ENCODE results near the gene YAF2.

YAF2 gene, protein sequence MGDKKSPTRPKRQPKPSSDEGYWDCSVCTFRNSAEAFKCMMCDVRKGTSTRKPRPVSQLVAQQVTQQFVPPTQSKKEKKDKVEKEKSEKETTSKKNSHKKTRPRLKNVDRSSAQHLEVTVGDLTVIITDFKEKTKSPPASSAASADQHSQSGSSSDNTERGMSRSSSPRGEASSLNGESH

GRCh38 chr12:42238240-42239140, at the start of gene YAF2:
Gene YAF2, minus strand, starts transcription at chr12:42238248. Its CDS starts 68 bp downstream, at chr12:42238180.
- peak within 1 kb of the TSS; percentile 78 for H3K4me3 ChIP-seq (ENCODE audit: low read length)
- TF ChIP-seq CTCF (conservative IDR thresholded peaks at IDR 0.05; ENCODE audit: low read depth, low read length) = no peak
- peak; percentile 52 for DNase-seq (ENCODE audit: low read depth)

GRCh38 chr12:42286741-42287140, 48.7 kb upstream of the YAF2 start:
- H3K4me3 ChIP-seq (ENCODE audit: low read length) = no peak overlapping the region
- no peak for DNase-seq (ENCODE audit: low read depth)
- TF ChIP-seq CTCF (conservative IDR thresholded peaks at IDR 0.05; ENCODE audit: low read depth, low read length) = no peak

DNA sequence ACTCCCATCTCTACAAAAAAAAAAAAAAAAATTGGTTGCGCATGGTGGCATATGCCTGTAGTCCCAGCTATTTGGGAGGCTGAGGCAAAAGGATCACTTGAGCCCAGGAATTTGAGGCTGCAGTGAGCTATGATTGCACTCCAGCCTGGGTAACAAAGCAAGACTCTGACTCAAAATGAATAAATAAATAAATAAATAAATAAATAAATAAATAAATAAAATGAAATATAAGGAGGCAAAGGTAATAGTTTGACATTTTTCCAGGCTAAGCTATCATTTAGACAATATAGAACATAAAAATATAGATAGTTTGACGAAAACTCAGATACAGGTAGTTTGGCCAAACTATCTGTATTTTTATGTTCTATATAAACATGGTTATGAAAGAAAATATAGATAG, 47.4 kb upstream of the YAF2 start:
- no peak overlapping the region for H3K4me3 ChIP-seq (ENCODE audit: low read length)
- DNase-seq (ENCODE audit: low read depth) = no peak
- no peak for TF ChIP-seq CTCF (conservative IDR thresholded peaks at IDR 0.05; ENCODE audit: low read depth, low read length)

DNA sequence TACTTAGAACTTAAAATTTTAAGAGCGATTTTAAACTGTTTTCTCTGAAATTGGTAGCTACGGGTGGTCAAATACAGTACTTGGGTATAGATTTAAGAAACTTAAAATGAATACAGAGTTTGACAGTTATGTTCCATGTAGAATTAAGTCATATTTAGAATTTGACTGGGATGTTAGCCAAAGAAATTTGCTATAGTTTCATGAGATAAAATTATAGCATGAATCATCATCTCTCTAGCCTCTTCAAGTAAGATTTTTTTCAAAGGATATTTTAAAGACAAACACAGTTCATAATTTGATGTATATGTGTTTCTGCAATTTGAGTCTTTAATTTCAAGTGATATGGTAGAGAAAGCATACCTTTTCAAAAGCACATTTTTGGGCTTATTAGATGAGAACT, 46.8 kb upstream of the YAF2 start:
- peak; percentile 5 for DNase-seq (ENCODE audit: low read depth)
- H3K4me3 ChIP-seq (ENCODE audit: low read length) = no peak overlapping the region
- no peak for TF ChIP-seq CTCF (conservative IDR thresholded peaks at IDR 0.05; ENCODE audit: low read depth, low read length)

- no peak for DNase-seq (ENCODE audit: low read depth)
- TF ChIP-seq CTCF (conservative IDR thresholded peaks at IDR 0.05; ENCODE audit: low read depth, low read length) = no peak
- H3K4me3 ChIP-seq (ENCODE audit: low read length) = no peak overlapping the region
Observed at GRCh38 chr12:42284157-42284556, 46.1 kb upstream of the YAF2 start.

DNA sequence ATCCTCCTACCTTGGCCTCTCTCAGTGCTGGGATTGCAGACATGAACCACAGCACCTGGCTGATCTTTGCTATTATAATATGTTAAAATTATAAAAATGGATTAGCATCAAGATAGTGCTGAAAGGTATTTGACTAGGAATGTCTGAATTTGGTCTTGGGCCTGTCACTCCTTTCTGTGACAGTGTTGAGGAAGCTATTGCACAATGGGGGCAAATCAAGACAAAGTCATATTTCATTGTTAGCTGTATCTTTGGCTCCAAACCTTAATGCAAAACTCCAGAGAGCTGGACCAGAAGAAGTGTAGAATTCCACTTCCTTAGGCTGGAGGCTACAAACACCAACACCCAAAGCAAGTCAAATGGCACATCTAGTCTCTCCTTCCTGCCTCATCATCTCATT, 45.7 kb upstream of the YAF2 start:
- TF ChIP-seq CTCF (conservative IDR thresholded peaks at IDR 0.05; ENCODE audit: low read depth, low read length) = no peak
- DNase-seq (ENCODE audit: low read depth) = no peak
- no peak overlapping the region for H3K4me3 ChIP-seq (ENCODE audit: low read length)

DNA sequence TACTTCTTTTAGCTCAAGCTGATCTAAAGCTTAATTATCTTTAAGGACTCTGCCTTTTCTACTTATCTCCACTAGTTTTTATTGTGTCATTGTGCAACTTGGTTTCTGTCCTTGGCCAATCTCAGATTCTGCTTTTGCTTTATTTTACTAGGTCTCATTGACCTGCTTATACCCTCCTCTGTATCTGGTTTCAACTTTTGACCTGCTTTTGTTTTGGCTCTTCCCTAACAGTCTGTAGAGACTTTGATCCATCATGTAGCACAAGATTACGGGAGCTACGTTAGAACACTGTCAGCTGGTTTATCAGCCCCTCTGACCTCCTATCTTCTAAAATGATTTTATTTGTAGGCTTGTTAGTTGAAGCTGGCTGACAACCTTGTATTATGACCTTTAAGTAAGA, 44.2 kb upstream of the YAF2 start:
- H3K4me3 ChIP-seq (ENCODE audit: low read length) = no peak overlapping the region
- no peak for TF ChIP-seq CTCF (conservative IDR thresholded peaks at IDR 0.05; ENCODE audit: low read depth, low read length)
- no peak for DNase-seq (ENCODE audit: low read depth)
